ENCODE measurements around the gene RAET1L.
"Not testable (repeated sequence)": the region's sequence is repeated elsewhere in the genome, so short reads cannot be mapped to it uniquely, and the experiment has no call there.

The RAET1L gene

DNA sequence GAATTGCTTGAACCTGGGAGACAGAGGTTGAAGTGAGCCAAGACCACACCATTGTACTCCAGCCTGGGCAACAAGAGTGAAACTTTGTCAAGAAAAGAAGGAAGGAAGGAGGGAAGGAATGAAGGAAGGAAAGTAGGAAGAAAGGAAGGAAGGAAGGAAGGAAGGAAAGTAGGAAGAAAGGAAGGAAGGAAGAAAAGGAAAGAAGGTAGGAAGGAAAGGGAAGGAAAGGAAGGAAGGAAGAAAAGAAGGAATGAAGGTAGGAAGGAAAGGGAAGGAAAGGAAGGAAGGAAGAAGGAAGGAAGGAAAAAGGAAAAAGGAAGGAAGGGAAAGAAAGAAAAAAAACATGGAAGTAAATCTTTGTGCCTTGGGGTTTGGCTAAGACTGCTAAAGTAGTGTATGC, 49.9 kb downstream of the RAET1L start:
- no peak for DNase-seq (ENCODE audit: extremely low read depth, insufficient read length)
- TF ChIP-seq, protein P1, sequence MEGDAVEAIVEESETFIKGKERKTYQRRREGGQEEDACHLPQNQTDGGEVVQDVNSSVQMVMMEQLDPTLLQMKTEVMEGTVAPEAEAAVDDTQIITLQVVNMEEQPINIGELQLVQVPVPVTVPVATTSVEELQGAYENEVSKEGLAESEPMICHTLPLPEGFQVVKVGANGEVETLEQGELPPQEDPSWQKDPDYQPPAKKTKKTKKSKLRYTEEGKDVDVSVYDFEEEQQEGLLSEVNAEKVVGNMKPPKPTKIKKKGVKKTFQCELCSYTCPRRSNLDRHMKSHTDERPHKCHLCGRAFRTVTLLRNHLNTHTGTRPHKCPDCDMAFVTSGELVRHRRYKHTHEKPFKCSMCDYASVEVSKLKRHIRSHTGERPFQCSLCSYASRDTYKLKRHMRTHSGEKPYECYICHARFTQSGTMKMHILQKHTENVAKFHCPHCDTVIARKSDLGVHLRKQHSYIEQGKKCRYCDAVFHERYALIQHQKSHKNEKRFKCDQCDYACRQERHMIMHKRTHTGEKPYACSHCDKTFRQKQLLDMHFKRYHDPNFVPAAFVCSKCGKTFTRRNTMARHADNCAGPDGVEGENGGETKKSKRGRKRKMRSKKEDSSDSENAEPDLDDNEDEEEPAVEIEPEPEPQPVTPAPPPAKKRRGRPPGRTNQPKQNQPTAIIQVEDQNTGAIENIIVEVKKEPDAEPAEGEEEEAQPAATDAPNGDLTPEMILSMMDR (IDR thresholded peaks at IDR 0.05; ENCODE audit: insufficient read depth, low read length, poor library complexity, severe bottlenecking), result no peak
- H3K4me3 ChIP-seq (replicated peaks; ENCODE audit: low read depth, low read length), result no peak overlapping the region
- H3K27me3 ChIP-seq (replicated peaks; ENCODE audit: control insufficient read depth, insufficient read depth, low read length), result peaks cover 2% of the 10 kb centered on the region
- no peaks in the 10 kb centered on the region for H3K36me3 ChIP-seq (ENCODE audit: control insufficient read depth, insufficient read depth, low read length)

DNA sequence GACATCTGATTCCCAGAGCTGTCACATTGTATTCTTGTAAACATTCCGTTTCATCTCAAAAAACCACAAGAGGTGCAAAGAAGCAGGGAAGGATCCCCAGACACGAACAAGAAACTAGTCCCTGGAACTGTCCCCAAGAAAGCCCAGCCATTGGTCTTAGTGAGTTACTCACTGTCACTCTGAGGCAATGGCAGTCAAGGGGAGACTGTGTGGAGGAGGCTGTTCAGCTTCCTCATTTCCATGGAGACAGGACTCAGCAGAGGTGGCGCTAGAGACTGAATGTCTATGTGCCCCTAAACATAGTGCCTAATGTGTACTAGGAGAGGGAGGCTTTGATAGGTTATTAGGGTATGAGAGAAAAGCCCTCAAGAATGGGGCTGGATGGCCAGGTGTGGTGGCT, 50.5 kb downstream of the RAET1L start:
- TF ChIP-seq, protein P1 (IDR thresholded peaks at IDR 0.05; ENCODE audit: insufficient read depth, low read length, poor library complexity, severe bottlenecking), result no peak
- Histone ChIP-seq H3K27me3 (replicated peaks; ENCODE audit: control insufficient read depth, insufficient read depth, low read length) (peaks cover 2% of the 10 kb centered on the region), H3K4me3 (replicated peaks; ENCODE audit: low read depth, low read length) (no peak overlapping the region), H3K36me3 (ENCODE audit: control insufficient read depth, insufficient read depth, low read length) (no peaks in the 10 kb centered on the region)
- DNase-seq (ENCODE audit: extremely low read depth, insufficient read length), result no peak

DNA sequence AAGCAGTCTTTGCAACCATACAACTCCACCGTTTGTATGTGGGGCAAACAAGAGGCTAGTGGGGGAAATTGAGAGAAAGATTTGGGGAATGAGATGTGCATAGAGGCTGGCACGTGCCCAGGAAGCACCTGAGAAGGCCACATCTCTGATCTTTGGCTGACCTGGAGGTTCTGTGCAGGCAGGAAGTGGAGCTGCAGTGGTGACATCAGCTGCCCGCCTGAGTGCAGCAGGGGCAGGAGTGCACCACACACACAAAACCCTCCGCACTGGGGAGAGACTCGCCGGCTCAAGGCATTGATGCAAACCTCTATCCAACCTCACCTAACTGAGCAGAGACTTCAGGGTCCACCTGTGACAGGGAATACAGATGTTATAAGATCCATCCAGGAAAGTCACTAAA, 50.9 kb downstream of the RAET1L start:
- DNase-seq (ENCODE audit: extremely low read depth, insufficient read length); H3K27me3 ChIP-seq (replicated peaks; ENCODE audit: control insufficient read depth, insufficient read depth, low read length); H3K36me3 ChIP-seq (ENCODE audit: control insufficient read depth, insufficient read depth, low read length); H3K4me3 ChIP-seq (replicated peaks; ENCODE audit: low read depth, low read length): not testable (repeated sequence)

DNA sequence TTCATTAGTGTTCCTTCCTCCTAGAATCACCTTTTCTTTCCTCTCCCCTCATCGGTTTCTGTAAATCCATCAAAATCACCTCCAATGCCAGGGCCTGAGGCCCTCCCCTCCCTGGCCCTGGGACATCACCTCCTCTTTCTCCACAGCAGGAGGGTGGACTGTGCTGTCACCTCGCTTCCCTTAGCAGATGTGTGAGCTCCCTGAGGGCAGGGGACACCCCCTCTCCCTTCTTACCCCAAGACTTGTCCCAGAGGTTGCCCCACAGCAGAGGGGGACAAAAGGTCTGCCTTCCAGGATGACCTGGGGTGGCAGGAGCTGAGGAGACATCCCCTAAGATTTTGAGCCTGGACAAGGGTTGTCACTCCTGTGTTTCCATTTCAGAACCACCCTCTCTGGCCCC, 55.7 kb downstream of the RAET1L start:
- TF ChIP-seq, protein P1 (IDR thresholded peaks at IDR 0.05; ENCODE audit: insufficient read depth, low read length, poor library complexity, severe bottlenecking), result no peak

DNA sequence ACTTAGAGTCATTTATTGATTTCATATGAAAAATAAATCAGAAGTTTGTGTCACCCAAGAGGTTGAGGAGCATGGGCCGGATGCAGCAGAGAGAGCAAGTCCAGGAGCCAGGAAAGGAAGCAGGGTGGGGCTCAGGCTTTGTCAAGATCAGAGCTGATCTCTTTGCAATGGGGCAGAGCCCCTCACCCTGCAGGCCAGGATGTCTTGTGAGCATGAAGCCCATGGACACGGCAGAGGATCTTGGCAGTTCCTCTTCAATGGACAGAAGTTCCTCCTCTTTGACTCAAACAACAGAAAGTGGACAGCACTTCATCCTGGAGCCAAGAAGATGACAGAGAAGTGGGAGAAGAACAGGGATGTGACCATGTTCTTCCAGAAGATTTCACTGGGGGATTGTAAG, 56.4 kb downstream of the RAET1L start:
- DNase-seq (ENCODE audit: extremely low read depth, insufficient read length); H3K4me3 ChIP-seq (replicated peaks; ENCODE audit: low read depth, low read length); H3K27me3 ChIP-seq (replicated peaks; ENCODE audit: control insufficient read depth, insufficient read depth, low read length); H3K36me3 ChIP-seq (ENCODE audit: control insufficient read depth, insufficient read depth, low read length): not testable (repeated sequence)

More for the DNA sequence above, 55.7 kb downstream of the RAET1L start:
- Histone ChIP-seq H3K27me3 (replicated peaks; ENCODE audit: control insufficient read depth, insufficient read depth, low read length) (peaks cover 4% of the 10 kb centered on the region), H3K4me3 (replicated peaks; ENCODE audit: low read depth, low read length) (no peak overlapping the region), H3K36me3 (ENCODE audit: control insufficient read depth, insufficient read depth, low read length) (no peaks in the 10 kb centered on the region)
- DNase-seq (ENCODE audit: extremely low read depth, insufficient read length), result no peak
